Adrenal gland (tissue), 5 donors: ENCODE results near the gene PYDC1.

ENCODE experiments used
- CTCF ChIP-seq, 6 experiments: fragments of 450-650 bp in 4 of 6; fragments of 200-600 bp in 2 of 6; sonication (generic) in 1 of 6; IDR thresholded peaks; 1 replicate in 5 of 6; 2 replicates in 1 of 6; pipeline versions ENCODE4 v1.5.1 to v1.8.0; 2016 to 2021; ENCODE audit warnings: antibody characterized with exemption in 6 of 6, mild to moderate bottlenecking in 2 of 6, moderate library complexity in 1 of 6
- POLR2A ChIP-seq, 2 donors: fragments of 450-650 bp; IDR thresholded peaks; one replicate each; pipeline ENCODE4 v1.6.1; 2017; ENCODE audit warnings: antibody characterized with exemption in 2 of 2, mild to moderate bottlenecking in 2 of 2, moderate library complexity in 1 of 2
- donor health status: DM: no; HTN: no; CAD: no.

GRCh38 chr16:31229501-31229900 is 12.6 kb upstream of the PYDC1 start:
- TF ChIP-seq CTCF (IDR thresholded peaks at IDR 0.05) (no peak), POLR2A (IDR thresholded peaks at IDR 0.05) (no peak)
